CD4-positive, alpha-beta T cell (primary cell): ENCODE measurements around the gene PPM1H. TPM values are rescaled to one million over a fixed set of nuclear protein-coding genes. Genes with fewer than 3 reads are reported as not detected.

Experiments
- ATAC-seq: fragments of 200-7000 bp; cut with Tn5 transposase; one replicate; pipeline ENCODE4 v1.10.0; 2022; ENCODE audit warnings: mild to moderate bottlenecking; ENCODE audit not compliant: poor library complexity
- CTCF ChIA-PET: fragments of 350-600 bp; sonication (Branson Sonifier 250); formaldehyde crosslinking; loops from one replicate; lab custom pipeline; 2021; ENCODE audit warnings: antibody characterized with exemption, inconsistent platforms; lab: Charles Lee
- POLR2A ChIA-PET: fragments of 350-600 bp; sonication (Branson Sonifier 250); formaldehyde crosslinking; loops from one replicate; lab custom pipeline; 2021; ENCODE audit warnings: antibody characterized with exemption, inconsistent platforms; lab: Charles Lee
- DNase-seq, 14 experiments: peaks; one replicate each; pipeline ENCODE4 v3.0.0-alpha.2; 2013 to 2020; ENCODE audit warnings: mixed read lengths in 2 of 14
- H3K27ac ChIP-seq, 2 donors: one replicate each; pipeline versions ENCODE4 v1.5.1 to v1.7.0; 2013; ENCODE audit warnings: low read length in 2 of 2, low read depth in 1 of 2, mild to moderate bottlenecking in 1 of 2
- H3K27me3 ChIP-seq, 2 experiments: 1 replicate in 1 of 2; 2 replicates in 1 of 2; pipeline versions ENCODE4 v1.6.1 to v1.7.0; 2013; ENCODE audit warnings: low read length in 2 of 2, control low read depth in 1 of 2, mild to moderate bottlenecking in 1 of 2, moderate library complexity in 1 of 2; ENCODE audit not compliant: insufficient read depth in 2 of 2, control insufficient read depth in 1 of 2
- H3K36me3 ChIP-seq: one replicate; pipeline ENCODE4 v1.6.1; 2013; ENCODE audit warnings: low read length, control low read depth; ENCODE audit not compliant: insufficient read depth
- H3K4me1 ChIP-seq: one replicate; pipeline ENCODE4 v1.6.1; 2013; ENCODE audit warnings: low read length, control low read depth; ENCODE audit not compliant: insufficient read depth
- H3K4me3 ChIP-seq: one replicate; pipeline ENCODE4 v1.5.1; 2013; ENCODE audit warnings: mild to moderate bottlenecking, low read length, moderate library complexity
- H3K9me3 ChIP-seq, 2 experiments: 1 replicate in 1 of 2; 2 replicates in 1 of 2; pipeline versions ENCODE4 v1.6.1 to v1.7.0; 2013; ENCODE audit warnings: low read length in 2 of 2, mild to moderate bottlenecking in 2 of 2, control low read depth in 1 of 2, moderate library complexity in 1 of 2; ENCODE audit not compliant: control insufficient read depth in 1 of 2, insufficient read depth in 1 of 2
- H3K27ac Mint-ChIP-seq: one replicate; pipeline ENCODE4 v1.8.0; 2020; ENCODE audit warnings: mixed read lengths
- H3K27me3 Mint-ChIP-seq: one replicate; pipeline ENCODE4 v1.8.0; 2021; ENCODE audit warnings: mixed read lengths
- H3K36me3 Mint-ChIP-seq: one replicate; pipeline ENCODE4 v1.8.0; 2021; ENCODE audit warnings: low read depth, mixed read lengths
- H3K4me1 Mint-ChIP-seq: one replicate; pipeline ENCODE4 v1.8.0; 2021; ENCODE audit warnings: low read depth, mixed read lengths
- H3K4me3 Mint-ChIP-seq: one replicate; pipeline ENCODE4 v1.8.0; 2020; ENCODE audit warnings: mild to moderate bottlenecking, mixed read lengths
- H3K9me3 Mint-ChIP-seq: one replicate; pipeline ENCODE4 v1.8.0; 2020; ENCODE audit warnings: mixed read lengths
- CTCF ChIP-seq: fragments of 200-600 bp; IDR thresholded peaks from one replicate; pipeline ENCODE4 v1.8.0; 2022; ENCODE audit warnings: antibody characterized with exemption, mild to moderate bottlenecking
- intact Hi-C, 2 experiments: fragments of 100-400 bp; cut with DNase I in 1 of 2; cut with micrococcal nuclease in 1 of 2; formaldehyde crosslinking; loops; one replicate each; pipeline versions ENCODE4 v1.15.1 to v1.9.0; 2023 to 2025; cut with DNase I, micrococcal nuclease
- total RNA-seq, 174 experiments: library from RNA in 2 of 174; stranded (reverse) in 2 of 174; gene quantifications; one replicate each; pipeline ENCODE4 v1.2.3 and lab custom pipeline; 2021 to 2026

PPM1H gene
- total RNA-seq, 2 experiments from 2014 or later = not detected

DNA sequence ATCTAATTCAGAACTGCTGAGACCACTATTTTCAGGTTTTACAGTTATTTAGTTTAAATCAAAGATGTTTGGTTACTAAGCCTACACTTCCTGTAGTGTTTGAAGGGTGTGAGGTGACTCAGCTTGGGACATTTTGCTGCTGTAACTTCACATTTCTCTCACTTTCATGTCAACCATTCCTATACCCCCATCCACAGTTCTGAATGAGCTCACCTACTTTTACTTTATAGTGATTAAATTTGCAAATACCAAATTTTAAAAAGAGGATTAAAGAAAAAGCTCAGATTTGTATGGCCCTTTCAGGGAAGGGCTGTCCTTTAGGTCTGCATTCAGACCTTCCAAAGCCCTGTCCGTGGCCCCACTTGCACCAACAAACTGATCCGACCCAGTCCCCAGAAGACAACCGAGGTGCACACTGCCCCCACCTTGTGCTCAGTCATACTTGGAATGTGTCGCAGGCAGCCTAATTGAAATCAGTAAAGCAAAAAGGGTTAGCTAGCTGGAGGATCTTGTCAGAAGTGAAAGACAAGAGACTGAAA is 294.0 kb downstream of the PPM1H start:
- Mint-ChIP-seq H3K36me3 (no peaks in the 10 kb centered on the region), H3K4me3 (no peak overlapping the region), H3K4me1 (peaks cover 14% of the 10 kb centered on the region), H3K27ac (no peak overlapping the region), H3K27me3 (peaks cover 12% of the 10 kb centered on the region), H3K9me3 (no peaks in the 10 kb centered on the region)
- CTCF ChIA-PET = interaction anchor here (1.0 kb wide), 2 partner anchors 10 to 38 kb away, joined by 3 read pairs; no protein-coding TSS in a partner anchor
- DNase-seq (peak in 5 of 14 experiments; percentile 7 to 53 (median 40)), ATAC-seq (peak; percentile 87)
- Histone ChIP-seq H3K9me3 (no peaks in the 10 kb centered on the region), H3K4me1 (peaks cover 3% of the 10 kb centered on the region), H3K4me3 (no peak overlapping the region), H3K27ac (no peak overlapping the region), H3K36me3 (no peaks in the 10 kb centered on the region), H3K27me3 (peaks cover 3 to 11% of the 10 kb centered on the region in 2 experiments)
- intact Hi-C loops = no loop called here
- POLR2A ChIA-PET = interaction anchor here (1.9 kb wide), 1 partner anchor 38 kb away, joined by 12 read pairs; no protein-coding TSS in a partner anchor
- no peak for TF ChIP-seq CTCF

- Mint-ChIP-seq H3K4me1 (peaks cover 21% of the 10 kb centered on the region), H3K27me3 (peaks cover 42% of the 10 kb centered on the region), H3K36me3 (no peaks in the 10 kb centered on the region), H3K9me3 (no peaks in the 10 kb centered on the region), H3K27ac (no peak overlapping the region), H3K4me3 (no peak overlapping the region)
- ATAC-seq (no peak), DNase-seq (no peak)
- Histone ChIP-seq H3K4me3 (no peak overlapping the region), H3K9me3 (no peaks in the 10 kb centered on the region), H3K27me3 (peaks cover 7 to 42% of the 10 kb centered on the region in 2 experiments), H3K27ac (no peak overlapping the region), H3K36me3 (no peaks in the 10 kb centered on the region), H3K4me1 (peaks cover 6% of the 10 kb centered on the region)
- intact Hi-C loops = no loop called here
- TF ChIP-seq CTCF = no peak
- ChIA-PET CTCF (no interaction called here), POLR2A (no interaction called here)
These were observed 297.3 kb downstream of the PPM1H start for GRCh38 chr12:62637679-62638078.

GRCh38 chr12:62635649-62636048 is 299.3 kb downstream of the PPM1H start:
- Histone ChIP-seq H3K9me3 (no peaks in the 10 kb centered on the region), H3K4me3 (no peak overlapping the region), H3K27ac (no peak overlapping the region), H3K36me3 (no peaks in the 10 kb centered on the region), H3K27me3 (peaks cover 22 to 62% of the 10 kb centered on the region in 2 experiments), H3K4me1 (peaks cover 16% of the 10 kb centered on the region)
- H3K9me3 Mint-ChIP-seq = no peaks in the 10 kb centered on the region
- no peak overlapping the region for H3K4me3 Mint-ChIP-seq
- H3K4me1 Mint-ChIP-seq = peaks cover 15% of the 10 kb centered on the region
- intact Hi-C loops = no loop called here
- DNase-seq = no peak
- no peak for ATAC-seq
- H3K36me3 Mint-ChIP-seq = no peaks in the 10 kb centered on the region
- no peak for TF ChIP-seq CTCF
- ChIA-PET POLR2A (no interaction called here), CTCF (no interaction called here)
- H3K27ac Mint-ChIP-seq = no peak overlapping the region
- peaks cover 62% of the 10 kb centered on the region for H3K27me3 Mint-ChIP-seq
